Measurements from ENCODE around the gene DOCK9. TPM values are rescaled to one million over a fixed set of nuclear protein-coding genes. Genes with fewer than 3 reads are reported as not detected.

Gene DOCK9
- total RNA-seq, 4 donors from 2014 or later, result 78.7 to 306 (median 142) TPM

- no peak for TF ChIP-seq CTCF (IDR thresholded peaks at IDR 0.05; ENCODE audit: low read depth)
These were observed 222.7 kb downstream of the DOCK9 start for GRCh38 chr13:98755116-98755515.

DNA sequence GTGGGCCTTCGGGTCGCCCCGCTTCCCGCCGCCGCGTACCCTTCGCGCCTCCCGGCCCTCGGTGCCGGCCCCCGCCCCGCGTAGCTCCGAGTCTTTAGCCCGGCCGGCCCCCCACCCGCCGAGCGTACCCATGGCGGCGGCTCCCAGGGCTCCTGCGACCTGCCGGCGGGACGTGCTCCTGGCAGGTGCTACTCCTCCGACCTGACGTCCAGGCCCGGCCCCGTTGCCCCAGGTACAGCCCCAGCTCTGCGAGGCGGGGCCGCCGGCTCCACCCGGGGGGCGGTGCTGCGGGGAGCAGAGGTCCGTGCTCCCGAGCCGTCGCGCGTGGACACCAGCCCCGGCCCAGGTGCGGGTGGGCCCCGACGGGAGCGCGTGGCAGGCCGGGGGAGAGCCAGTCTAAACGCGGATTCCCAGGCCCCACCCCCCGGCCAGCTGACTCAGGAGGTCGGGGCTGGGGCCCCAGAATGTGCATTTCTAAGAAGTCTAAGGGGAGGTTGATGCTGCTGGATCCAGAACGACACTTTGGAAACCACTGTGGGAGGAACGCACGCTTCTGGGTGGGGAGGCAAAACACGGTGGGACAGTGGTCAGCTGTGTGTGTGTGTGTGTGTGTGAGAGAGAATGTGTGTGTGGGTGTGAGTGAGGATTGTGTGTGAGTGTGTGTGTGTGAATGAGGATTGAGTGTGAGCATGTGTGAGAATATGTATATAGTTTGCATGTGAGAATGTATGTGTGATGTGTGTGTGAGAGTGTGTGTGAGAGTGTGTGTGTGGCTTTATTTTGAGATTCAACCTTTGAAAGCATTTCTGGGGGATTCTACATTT is 225.2 kb downstream of the DOCK9 start, which contains the start of gene SLC15A1:
Gene SLC15A1 (minus strand): TSS at position 206 of the 824 bp plus-strand sequence. CDS start 74 bp downstream, at position 132.
- TF ChIP-seq CTCF (IDR thresholded peaks at IDR 0.05; ENCODE audit: low read depth), result no peak

DNA sequence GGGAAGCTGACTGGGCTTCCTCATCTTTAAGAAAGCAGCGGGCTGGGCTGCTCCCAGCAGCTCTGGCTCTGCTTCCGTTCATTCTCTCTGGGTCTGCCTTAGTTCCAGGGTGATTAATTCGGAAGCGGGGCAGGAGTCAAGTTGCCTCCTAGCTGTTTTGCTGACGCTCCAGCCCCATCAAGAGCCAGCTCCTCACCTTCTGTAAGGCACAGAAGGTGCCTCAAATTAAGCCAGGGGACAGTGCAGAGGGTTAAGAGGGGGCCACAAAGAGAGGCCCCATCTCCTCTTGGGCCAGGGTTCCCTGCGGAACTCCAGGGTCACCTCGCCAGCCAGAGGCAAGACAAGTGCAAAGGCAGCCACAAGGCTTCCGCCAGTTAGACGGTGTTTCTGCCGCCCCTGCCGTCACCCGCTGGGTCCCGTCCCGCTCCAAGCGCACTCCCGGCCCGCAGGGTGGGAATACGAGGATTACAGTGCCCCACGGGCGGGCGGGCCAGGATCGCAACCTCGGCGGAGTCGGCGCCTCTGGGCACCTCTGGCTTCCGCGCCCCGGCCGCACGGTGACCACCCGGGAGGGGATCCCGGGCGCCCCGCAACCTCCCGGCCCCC is 225.9 kb downstream of the DOCK9 start:
- no peak for TF ChIP-seq CTCF (IDR thresholded peaks at IDR 0.05; ENCODE audit: low read depth)

GRCh38 chr13:98751367-98751782 is 226.5 kb downstream of the DOCK9 start:
- TF ChIP-seq CTCF (IDR thresholded peaks at IDR 0.05; ENCODE audit: low read depth), result no peak

DNA sequence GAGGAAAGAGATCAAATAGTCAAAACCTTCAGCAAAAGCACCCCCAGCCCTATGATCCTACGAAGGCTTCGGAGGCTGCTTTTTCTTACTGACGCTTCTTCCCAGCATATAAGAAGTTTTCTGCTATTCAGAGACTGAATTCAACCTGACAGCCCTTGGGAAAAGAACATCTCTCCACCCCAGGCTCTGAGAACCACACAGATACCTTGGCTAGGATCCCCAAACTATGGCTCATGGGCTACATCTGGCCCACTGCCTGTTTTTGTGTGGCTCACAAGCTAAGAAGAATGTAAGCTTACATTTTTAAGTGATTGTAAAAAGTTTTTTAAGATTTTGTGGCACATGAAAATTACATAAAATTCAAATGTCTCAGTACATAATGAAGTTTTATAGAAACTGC is 228.4 kb downstream of the DOCK9 start:
- no peak for TF ChIP-seq CTCF (IDR thresholded peaks at IDR 0.05; ENCODE audit: low read depth)

DNA sequence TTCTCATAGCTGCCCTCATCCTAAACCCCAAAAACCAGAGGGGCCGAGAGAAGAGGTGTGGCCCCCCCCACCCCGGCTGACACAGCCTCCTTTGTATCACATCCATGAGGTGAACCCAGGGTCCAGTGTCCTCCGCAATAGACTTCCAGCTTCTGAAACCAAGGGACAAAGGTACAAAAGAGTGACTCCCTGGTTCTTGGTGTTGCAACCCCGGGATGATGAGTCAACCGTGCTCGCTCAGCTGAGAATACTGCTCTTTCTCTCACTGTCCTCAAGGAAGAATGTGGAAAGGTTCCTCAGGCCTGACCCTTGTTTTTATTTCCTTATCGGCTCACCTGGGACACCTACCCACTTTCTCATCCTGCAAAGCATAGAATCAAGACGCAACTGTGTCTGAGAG is 230.9 kb downstream of the DOCK9 start:
- no peak for TF ChIP-seq CTCF (IDR thresholded peaks at IDR 0.05; ENCODE audit: low read depth)

Small RNA genes lying within 50 kb of the gene (small RNA-seq; reads per million reads assigned to genes)
- gene AL161420.1 (not detected), gene RNU6-83P (not detected)

Other genes starting within 250 kb of the DOCK9 start
- not detected for gene SLC15A1, start 225.4 kb downstream of the DOCK9 start, total RNA-seq
- 10 to 100 TPM; 47.4 to 73.3 (median 65.8) TPM for gene UBAC2, start 222.8 kb upstream of the DOCK9 start, total RNA-seq